GM23248 (cell line): ENCODE measurements around the gene L1CAM. TPM values are rescaled to one million over a fixed set of nuclear protein-coding genes. Genes with fewer than 3 reads are reported as not detected.

Source experiments
- DNase-seq: peaks from one replicate; pipeline ENCODE4 v3.0.0-alpha.2; 2015
- H2AFZ ChIP-seq: fragments of 200-600 bp; sonication (generic); 2 replicates; pipeline ENCODE4 v1.6.1; 2016; ENCODE audit warnings: antibody characterized with exemption
- H3F3A ChIP-seq: fragments of 200-600 bp; sonication (generic); 2 replicates; pipeline ENCODE4 v1.6.1; 2016; ENCODE audit warnings: mild to moderate bottlenecking, antibody characterized with exemption, mixed run types; ENCODE audit not compliant: insufficient read depth
- H3K27ac ChIP-seq: fragments of 200-600 bp; sonication (generic); 2 replicates; pipeline ENCODE4 v1.5.1; 2016; ENCODE audit warnings: mild to moderate bottlenecking
- H3K27me3 ChIP-seq: fragments of 200-600 bp; sonication (generic); replicated peaks from 2 replicates; pipeline ENCODE4 v1.6.1; 2016; ENCODE audit warnings: mild to moderate bottlenecking; ENCODE audit not compliant: insufficient read depth
- H3K36me3 ChIP-seq: fragments of 200-600 bp; sonication (generic); 2 replicates; pipeline ENCODE4 v1.6.1; 2016; ENCODE audit warnings: low read depth, mild to moderate bottlenecking
- H3K4me1 ChIP-seq: fragments of 200-600 bp; sonication (generic); 2 replicates; pipeline ENCODE4 v1.6.1; 2016; ENCODE audit warnings: mild to moderate bottlenecking; ENCODE audit not compliant: insufficient read depth
- H3K4me2 ChIP-seq: fragments of 200-600 bp; sonication (generic); one replicate; pipeline ENCODE4 v1.6.1; 2016; ENCODE audit warnings: mild to moderate bottlenecking; ENCODE audit not compliant: unreplicated experiment
- H3K4me3 ChIP-seq: fragments of 200-600 bp; sonication (generic); 2 replicates; pipeline ENCODE4 v1.5.1; 2016; ENCODE audit warnings: mild to moderate bottlenecking
- H3K79me2 ChIP-seq: fragments of 200-600 bp; sonication (generic); 2 replicates; pipeline ENCODE4 v1.6.1; 2016; ENCODE audit warnings: mild to moderate bottlenecking; ENCODE audit not compliant: insufficient read depth
- H3K9ac ChIP-seq: fragments of 200-600 bp; sonication (generic); 2 replicates; pipeline ENCODE4 v1.6.1; 2016; ENCODE audit warnings: mild to moderate bottlenecking
- H3K9me2 ChIP-seq: fragments of 200-600 bp; sonication (generic); 2 replicates; pipeline ENCODE4 v1.6.1; 2016; ENCODE audit warnings: mixed run types, mild to moderate bottlenecking, moderate library complexity; ENCODE audit not compliant: insufficient read depth
- H3K9me3 ChIP-seq: fragments of 200-600 bp; sonication (generic); one replicate; pipeline ENCODE4 v1.6.1; 2017; ENCODE audit warnings: low read depth
- H4K20me1 ChIP-seq: fragments of 200-600 bp; sonication (generic); 2 replicates; pipeline ENCODE4 v1.6.0; 2016; ENCODE audit not compliant: insufficient read depth
- EZH2 ChIP-seq: fragments of 200-600 bp; sonication (generic); IDR thresholded peaks from 2 replicates; pipeline ENCODE4 v1.6.1; 2018; ENCODE audit warnings: antibody characterized with exemption, mild to moderate bottlenecking; ENCODE audit not compliant: insufficient read depth, poor library complexity, severe bottlenecking
- EZH2phosphoT487 ChIP-seq: fragments of 200-600 bp; sonication (generic); IDR thresholded peaks from 2 replicates; pipeline ENCODE4 v1.6.1; 2018; ENCODE audit warnings: antibody characterized with exemption, moderate library complexity, mild to moderate bottlenecking, low read depth; ENCODE audit not compliant: insufficient read depth
- WGBS, 2 experiments: methylation state at CpG; one replicate each; pipeline ENCODE4 v1.1.6; 2015 to 2017; ENCODE audit warnings: low lambda C conversion rate in 2 of 2, low coverage in 1 of 2; ENCODE audit errors: missing lambda C conversion rate in 2 of 2; 5-methylcytosine and 5-hydroxymethylcytosine counted together
- in situ Hi-C: fragments of 300-500 bp; cut with MboI; formaldehyde crosslinking; loops from 2 replicates; pipeline ENCODE4 v1.15.0; 2020
- polyA plus RNA-seq: library from polyadenylated mRNA; unstranded; fragments of >200 nt; fragmentation: Nextera tagmentation; extraction: Ambion mirVana; gene quantifications from 2 replicates; pipeline ENCODE4 v1.2.1, GENCODE V29; 2016
- total RNA-seq: library from RNA; depleted of rRNA; stranded (reverse); fragments of >200 nt; shearing (Covaris generic); gene quantifications from 2 replicates; pipeline ENCODE4 v1.2.3, GENCODE V29; 2014

The L1CAM gene
- total and polyA plus RNA-seq, 2 experiments from 2014 or later = 0.38 to 1.9 TPM

- H3K4me2 ChIP-seq = no peak overlapping the region
- H3K9me3 ChIP-seq = no peaks in the 10 kb centered on the region
- no peaks in the 10 kb centered on the region for H3K79me2 ChIP-seq
- no peaks in the 10 kb centered on the region for H3K36me3 ChIP-seq
- no peak overlapping the region for H2AFZ ChIP-seq
- no peaks in the 10 kb centered on the region for H3K9me2 ChIP-seq
- no peaks in the 10 kb centered on the region for H3K4me1 ChIP-seq
- TF ChIP-seq EZH2 (no peak), EZH2phosphoT487 (no peak)
- in situ Hi-C loops = no loop called here
- no peak overlapping the region for H3K27ac ChIP-seq
- H3K9ac ChIP-seq = no peak overlapping the region
- no peak for DNase-seq
- no peaks in the 10 kb centered on the region for H4K20me1 ChIP-seq
- no peaks in the 10 kb centered on the region for H3K27me3 ChIP-seq
- H3K4me3 ChIP-seq = no peak overlapping the region
- no peaks in the 10 kb centered on the region for H3F3A ChIP-seq
- 86 to 88% methylated on average over 8 to 22 of the region's 25 CpGs for WGBS, 2 experiments
These were observed 24.0 kb upstream of the L1CAM start for GRCh38 chrX:153909980-153910360.

- Histone ChIP-seq H3K27me3 (no peaks in the 10 kb centered on the region), H3K9me2 (no peaks in the 10 kb centered on the region), H3K79me2 (no peaks in the 10 kb centered on the region), H3K4me2 (no peak overlapping the region), H3K36me3 (no peaks in the 10 kb centered on the region), H3K4me3 (no peak overlapping the region), H3F3A (no peaks in the 10 kb centered on the region), H2AFZ (no peak overlapping the region), H4K20me1 (no peaks in the 10 kb centered on the region), H3K4me1 (no peaks in the 10 kb centered on the region), H3K9me3 (no peaks in the 10 kb centered on the region), H3K27ac (no peak overlapping the region), H3K9ac (no peak overlapping the region)
- no peak for TF ChIP-seq EZH2
- no peak for TF ChIP-seq EZH2phosphoT487
- no peak for DNase-seq
- WGBS, 2 experiments = 57 to 75% methylated on average over 11 to 25 of the region's 37 CpGs
- in situ Hi-C loops = no loop called here
These were observed 23.3 kb upstream of the L1CAM start for GRCh38 chrX:153909024-153909979.

GRCh38 chrX:153908219-153908860 is 22.4 kb upstream of the L1CAM start:
- TF ChIP-seq EZH2phosphoT487 (no peak), EZH2 (no peak)
- H3K27me3 ChIP-seq = no peaks in the 10 kb centered on the region
- no peak for DNase-seq
- no peaks in the 10 kb centered on the region for H3K79me2 ChIP-seq
- H3K4me1 ChIP-seq = no peaks in the 10 kb centered on the region
- no peak overlapping the region for H2AFZ ChIP-seq
- H3F3A ChIP-seq = no peaks in the 10 kb centered on the region
- no peak overlapping the region for H3K4me2 ChIP-seq
- no peak overlapping the region for H3K4me3 ChIP-seq
- no peak overlapping the region for H3K9ac ChIP-seq
- in situ Hi-C loops = no loop called here
- H3K36me3 ChIP-seq = no peaks in the 10 kb centered on the region
- 75 to 86% methylated on average over 10 to 18 of the region's 23 CpGs for WGBS, 2 experiments
- no peaks in the 10 kb centered on the region for H3K9me2 ChIP-seq
- H3K27ac ChIP-seq = no peak overlapping the region
- H3K9me3 ChIP-seq = no peaks in the 10 kb centered on the region
- H4K20me1 ChIP-seq = no peaks in the 10 kb centered on the region

- H4K20me1 ChIP-seq = no peaks in the 10 kb centered on the region
- no peaks in the 10 kb centered on the region for H3K27me3 ChIP-seq
- no peak overlapping the region for H3K9ac ChIP-seq
- no peaks in the 10 kb centered on the region for H3K9me2 ChIP-seq
- in situ Hi-C loops = no loop called here
- no peaks in the 10 kb centered on the region for H3K9me3 ChIP-seq
- H3F3A ChIP-seq = no peaks in the 10 kb centered on the region
- no peak overlapping the region for H3K4me2 ChIP-seq
- H3K4me1 ChIP-seq = no peaks in the 10 kb centered on the region
- H2AFZ ChIP-seq = no peak overlapping the region
- H3K36me3 ChIP-seq = no peaks in the 10 kb centered on the region
- no peak for DNase-seq
- H3K27ac ChIP-seq = no peak overlapping the region
- no peak overlapping the region for H3K4me3 ChIP-seq
- WGBS, 2 experiments = 33 to 89% methylated on average over 5 to 8 of the region's 12 CpGs
- H3K79me2 ChIP-seq = no peaks in the 10 kb centered on the region
- TF ChIP-seq EZH2 = no peak
- no peak for TF ChIP-seq EZH2phosphoT487
These were observed 21.5 kb upstream of the L1CAM start for GRCh38 chrX:153907456-153907855.
